ENCODE results near the gene PTS.
A peak's percentile ranks its signal among the peaks of the same experiment; 100 is the strongest.

Gene PTS

GRCh38 chr11:112260490-112260889, 34.3 kb downstream of the PTS start, which contains the start of gene PLET1:
Gene PLET1 (minus strand): TSS chr11:112260860. CDS start chr11:112260589, 271 bp downstream.
- TF ChIP-seq CTCF (conservative IDR thresholded peaks at IDR 0.05; ENCODE audit: low read length): no peak
- DNase-seq (ENCODE audit: low read depth): no peak
- no peak within 1 kb of the TSS for H3K4me3 ChIP-seq (ENCODE audit: low read length)

GRCh38 chr11:112265659-112266409, 39.6 kb downstream of the PTS start:
- no peak overlapping the region for H3K4me3 ChIP-seq (ENCODE audit: low read length)
- DNase-seq (ENCODE audit: low read depth): peak; percentile 81
- TF ChIP-seq CTCF (conservative IDR thresholded peaks at IDR 0.05; ENCODE audit: low read length): no peak

- no peak overlapping the region for H3K4me3 ChIP-seq (ENCODE audit: low read length)
- no peak for TF ChIP-seq CTCF (conservative IDR thresholded peaks at IDR 0.05; ENCODE audit: low read length)
- no peak for DNase-seq (ENCODE audit: low read depth)
These were observed 40.2 kb downstream of the PTS start for GRCh38 chr11:112266410-112266778.

- H3K4me3 ChIP-seq (ENCODE audit: low read length): no peak overlapping the region
- DNase-seq (ENCODE audit: low read depth): peak; percentile 66
- TF ChIP-seq CTCF (conservative IDR thresholded peaks at IDR 0.05; ENCODE audit: low read length): no peak
These were observed 41.0 kb downstream of the PTS start for GRCh38 chr11:112267188-112267591.

GRCh38 chr11:112268406-112268805, 42.2 kb downstream of the PTS start:
- no peak for DNase-seq (ENCODE audit: low read depth)
- H3K4me3 ChIP-seq (ENCODE audit: low read length): no peak overlapping the region
- TF ChIP-seq CTCF (conservative IDR thresholded peaks at IDR 0.05; ENCODE audit: low read length): no peak

- no peak overlapping the region for H3K4me3 ChIP-seq (ENCODE audit: low read length)
- no peak for DNase-seq (ENCODE audit: low read depth)
- TF ChIP-seq CTCF (conservative IDR thresholded peaks at IDR 0.05; ENCODE audit: low read length): no peak
These were observed 42.9 kb downstream of the PTS start for GRCh38 chr11:112269139-112269538.

- no peak overlapping the region for H3K4me3 ChIP-seq (ENCODE audit: low read length)
These were observed 44.4 kb downstream of the PTS start for GRCh38 chr11:112270551-112271180.

More at GRCh38 chr11:112270551-112271180, 44.4 kb downstream of the PTS start:
- TF ChIP-seq CTCF (conservative IDR thresholded peaks at IDR 0.05; ENCODE audit: low read length): no peak
- no peak for DNase-seq (ENCODE audit: low read depth)
